ENCODE results near the gene LRP1B.

- TF ChIP-seq, protein P1, sequence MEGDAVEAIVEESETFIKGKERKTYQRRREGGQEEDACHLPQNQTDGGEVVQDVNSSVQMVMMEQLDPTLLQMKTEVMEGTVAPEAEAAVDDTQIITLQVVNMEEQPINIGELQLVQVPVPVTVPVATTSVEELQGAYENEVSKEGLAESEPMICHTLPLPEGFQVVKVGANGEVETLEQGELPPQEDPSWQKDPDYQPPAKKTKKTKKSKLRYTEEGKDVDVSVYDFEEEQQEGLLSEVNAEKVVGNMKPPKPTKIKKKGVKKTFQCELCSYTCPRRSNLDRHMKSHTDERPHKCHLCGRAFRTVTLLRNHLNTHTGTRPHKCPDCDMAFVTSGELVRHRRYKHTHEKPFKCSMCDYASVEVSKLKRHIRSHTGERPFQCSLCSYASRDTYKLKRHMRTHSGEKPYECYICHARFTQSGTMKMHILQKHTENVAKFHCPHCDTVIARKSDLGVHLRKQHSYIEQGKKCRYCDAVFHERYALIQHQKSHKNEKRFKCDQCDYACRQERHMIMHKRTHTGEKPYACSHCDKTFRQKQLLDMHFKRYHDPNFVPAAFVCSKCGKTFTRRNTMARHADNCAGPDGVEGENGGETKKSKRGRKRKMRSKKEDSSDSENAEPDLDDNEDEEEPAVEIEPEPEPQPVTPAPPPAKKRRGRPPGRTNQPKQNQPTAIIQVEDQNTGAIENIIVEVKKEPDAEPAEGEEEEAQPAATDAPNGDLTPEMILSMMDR (IDR thresholded peaks at IDR 0.05) = no peak
- TF ChIP-seq POLR2A (IDR thresholded peaks at IDR 0.05) (no peak), POLR2AphosphoS5 (IDR thresholded peaks at IDR 0.05; ENCODE audit: insufficient read depth in 1 of 2, low read depth in 1 of 2) (no peak)
Observed at GRCh38 chr2:141582213-141582612, 548.6 kb downstream of the LRP1B start.

All from vagina (tissue), 2 donors.